ENCODE results near the gene TMEM220.

DNA sequence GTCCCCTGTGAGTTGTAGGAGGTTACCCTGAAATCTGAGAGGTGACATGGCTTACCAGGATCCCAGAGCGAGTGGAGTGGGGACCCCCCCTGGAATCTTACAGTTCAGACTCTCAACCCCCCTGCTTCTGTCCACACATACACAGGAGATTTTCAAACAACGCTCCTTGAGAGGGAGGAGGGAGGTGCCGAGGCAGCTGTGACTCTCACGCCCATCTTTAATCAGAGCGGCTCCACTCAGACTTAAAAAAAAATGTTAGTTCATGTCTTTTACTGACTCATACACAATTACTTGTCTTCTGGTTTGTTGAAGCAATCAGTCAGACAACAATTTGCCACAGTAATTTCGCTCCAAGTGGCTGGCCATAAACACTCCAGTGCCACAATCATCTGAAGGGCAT is 15.4 kb upstream of the TMEM220 start:
- TF ChIP-seq EP300 (IDR thresholded peaks at IDR 0.05; ENCODE audit: borderline replicate concordance in 1 of 2, low read depth in 1 of 2, low read length in 1 of 2) (no peak), FOXM1 (IDR thresholded peaks at IDR 0.05; ENCODE audit: low read depth) (no peak), NFIC (IDR thresholded peaks at IDR 0.05; ENCODE audit: borderline replicate concordance) (no peak), EZH2phosphoT487 (IDR thresholded peaks at IDR 0.05; ENCODE audit: borderline replicate concordance, low read depth) (no peak), MAX (IDR thresholded peaks at IDR 0.05; ENCODE audit: low read depth) (no peak)
- TF ChIP-seq, protein P1, sequence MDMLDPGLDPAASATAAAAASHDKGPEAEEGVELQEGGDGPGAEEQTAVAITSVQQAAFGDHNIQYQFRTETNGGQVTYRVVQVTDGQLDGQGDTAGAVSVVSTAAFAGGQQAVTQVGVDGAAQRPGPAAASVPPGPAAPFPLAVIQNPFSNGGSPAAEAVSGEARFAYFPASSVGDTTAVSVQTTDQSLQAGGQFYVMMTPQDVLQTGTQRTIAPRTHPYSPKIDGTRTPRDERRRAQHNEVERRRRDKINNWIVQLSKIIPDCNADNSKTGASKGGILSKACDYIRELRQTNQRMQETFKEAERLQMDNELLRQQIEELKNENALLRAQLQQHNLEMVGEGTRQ (IDR thresholded peaks at IDR 0.05; ENCODE audit: borderline replicate concordance, low read depth, low read length): no peak
- TF ChIP-seq, protein P2, sequence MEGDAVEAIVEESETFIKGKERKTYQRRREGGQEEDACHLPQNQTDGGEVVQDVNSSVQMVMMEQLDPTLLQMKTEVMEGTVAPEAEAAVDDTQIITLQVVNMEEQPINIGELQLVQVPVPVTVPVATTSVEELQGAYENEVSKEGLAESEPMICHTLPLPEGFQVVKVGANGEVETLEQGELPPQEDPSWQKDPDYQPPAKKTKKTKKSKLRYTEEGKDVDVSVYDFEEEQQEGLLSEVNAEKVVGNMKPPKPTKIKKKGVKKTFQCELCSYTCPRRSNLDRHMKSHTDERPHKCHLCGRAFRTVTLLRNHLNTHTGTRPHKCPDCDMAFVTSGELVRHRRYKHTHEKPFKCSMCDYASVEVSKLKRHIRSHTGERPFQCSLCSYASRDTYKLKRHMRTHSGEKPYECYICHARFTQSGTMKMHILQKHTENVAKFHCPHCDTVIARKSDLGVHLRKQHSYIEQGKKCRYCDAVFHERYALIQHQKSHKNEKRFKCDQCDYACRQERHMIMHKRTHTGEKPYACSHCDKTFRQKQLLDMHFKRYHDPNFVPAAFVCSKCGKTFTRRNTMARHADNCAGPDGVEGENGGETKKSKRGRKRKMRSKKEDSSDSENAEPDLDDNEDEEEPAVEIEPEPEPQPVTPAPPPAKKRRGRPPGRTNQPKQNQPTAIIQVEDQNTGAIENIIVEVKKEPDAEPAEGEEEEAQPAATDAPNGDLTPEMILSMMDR (IDR thresholded peaks at IDR 0.05): no peak
- TF ChIP-seq, protein P3, sequence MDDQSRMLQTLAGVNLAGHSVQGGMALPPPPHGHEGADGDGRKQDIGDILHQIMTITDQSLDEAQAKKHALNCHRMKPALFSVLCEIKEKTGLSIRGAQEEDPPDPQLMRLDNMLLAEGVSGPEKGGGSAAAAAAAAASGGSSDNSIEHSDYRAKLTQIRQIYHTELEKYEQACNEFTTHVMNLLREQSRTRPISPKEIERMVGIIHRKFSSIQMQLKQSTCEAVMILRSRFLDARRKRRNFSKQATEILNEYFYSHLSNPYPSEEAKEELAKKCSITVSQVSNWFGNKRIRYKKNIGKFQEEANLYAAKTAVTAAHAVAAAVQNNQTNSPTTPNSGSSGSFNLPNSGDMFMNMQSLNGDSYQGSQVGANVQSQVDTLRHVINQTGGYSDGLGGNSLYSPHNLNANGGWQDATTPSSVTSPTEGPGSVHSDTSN (IDR thresholded peaks at IDR 0.05): no peak
- TF ChIP-seq, protein P4, sequence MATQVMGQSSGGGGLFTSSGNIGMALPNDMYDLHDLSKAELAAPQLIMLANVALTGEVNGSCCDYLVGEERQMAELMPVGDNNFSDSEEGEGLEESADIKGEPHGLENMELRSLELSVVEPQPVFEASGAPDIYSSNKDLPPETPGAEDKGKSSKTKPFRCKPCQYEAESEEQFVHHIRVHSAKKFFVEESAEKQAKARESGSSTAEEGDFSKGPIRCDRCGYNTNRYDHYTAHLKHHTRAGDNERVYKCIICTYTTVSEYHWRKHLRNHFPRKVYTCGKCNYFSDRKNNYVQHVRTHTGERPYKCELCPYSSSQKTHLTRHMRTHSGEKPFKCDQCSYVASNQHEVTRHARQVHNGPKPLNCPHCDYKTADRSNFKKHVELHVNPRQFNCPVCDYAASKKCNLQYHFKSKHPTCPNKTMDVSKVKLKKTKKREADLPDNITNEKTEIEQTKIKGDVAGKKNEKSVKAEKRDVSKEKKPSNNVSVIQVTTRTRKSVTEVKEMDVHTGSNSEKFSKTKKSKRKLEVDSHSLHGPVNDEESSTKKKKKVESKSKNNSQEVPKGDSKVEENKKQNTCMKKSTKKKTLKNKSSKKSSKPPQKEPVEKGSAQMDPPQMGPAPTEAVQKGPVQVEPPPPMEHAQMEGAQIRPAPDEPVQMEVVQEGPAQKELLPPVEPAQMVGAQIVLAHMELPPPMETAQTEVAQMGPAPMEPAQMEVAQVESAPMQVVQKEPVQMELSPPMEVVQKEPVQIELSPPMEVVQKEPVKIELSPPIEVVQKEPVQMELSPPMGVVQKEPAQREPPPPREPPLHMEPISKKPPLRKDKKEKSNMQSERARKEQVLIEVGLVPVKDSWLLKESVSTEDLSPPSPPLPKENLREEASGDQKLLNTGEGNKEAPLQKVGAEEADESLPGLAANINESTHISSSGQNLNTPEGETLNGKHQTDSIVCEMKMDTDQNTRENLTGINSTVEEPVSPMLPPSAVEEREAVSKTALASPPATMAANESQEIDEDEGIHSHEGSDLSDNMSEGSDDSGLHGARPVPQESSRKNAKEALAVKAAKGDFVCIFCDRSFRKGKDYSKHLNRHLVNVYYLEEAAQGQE (IDR thresholded peaks at IDR 0.05; ENCODE audit: low read depth, low read length): no peak

Measured in SK-N-SH (cell line).